Fibroblast of the aortic adventitia (primary cell): ENCODE data around the gene CLCN5. TPM values are rescaled to one million over a fixed set of nuclear protein-coding genes. Genes with fewer than 3 reads are reported as not detected.

Experiments used
- DNase-seq: peaks from one replicate; pipeline ENCODE4 v3.0.0-alpha.2; 2010; ENCODE audit warnings: low read depth
- H3K4me3 ChIP-seq: 2 replicates; pipeline ENCODE4 v1.5.1; 2011; ENCODE audit warnings: low read depth, mild to moderate bottlenecking, control low read depth, low read length, moderate library complexity
- total RNA-seq: library from RNA; depleted of rRNA; stranded (reverse); fragments of >200 nt; gene quantifications from 2 replicates; pipeline ENCODE4 v1.2.3, GENCODE V29; 2012; ENCODE audit warnings: low replicate concordance
- TF ChIP-seq, protein P1 (sequence below): IDR thresholded peaks from 2 replicates; pipeline ENCODE4 v1.5.1; 2011; ENCODE audit warnings: mild to moderate bottlenecking, low read length, control low read depth, inconsistent platforms; ENCODE audit not compliant: insufficient read depth

CLCN5 gene
- total RNA-seq, 1 donor: 13.5 TPM

DNA sequence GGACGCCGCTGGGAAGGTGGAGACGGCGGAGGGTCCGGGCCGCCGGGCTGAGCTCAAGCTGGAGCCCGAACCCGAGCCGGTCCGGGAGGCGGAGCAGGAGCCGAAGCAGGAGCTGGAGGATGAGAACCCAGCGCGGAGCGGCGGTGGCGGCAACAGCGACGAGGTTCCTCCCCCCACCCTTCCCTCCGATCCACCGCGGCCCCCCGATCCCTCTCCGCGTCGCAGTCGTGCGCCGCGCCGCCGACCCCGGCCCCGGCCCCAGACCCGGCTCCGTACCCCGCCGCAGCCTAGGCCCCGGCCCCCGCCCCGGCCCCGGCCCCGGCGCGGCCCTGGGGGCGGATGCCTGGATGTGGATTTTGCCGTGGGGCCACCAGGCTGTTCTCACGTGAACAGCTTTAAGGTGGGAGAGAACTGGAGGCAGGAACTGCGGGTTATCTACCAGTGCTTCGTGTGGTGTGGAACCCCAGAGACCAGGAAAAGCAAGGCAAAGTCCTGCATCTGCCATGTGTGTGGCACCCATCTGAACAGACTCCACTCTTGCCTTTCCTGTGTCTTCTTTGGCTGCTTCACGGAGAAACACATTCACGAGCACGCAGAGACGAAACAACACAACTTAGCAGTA is 42.6 kb upstream of the CLCN5 start:
- H3K4me3 ChIP-seq: peak overlapping the region; percentile 69
- TF ChIP-seq, protein P1, sequence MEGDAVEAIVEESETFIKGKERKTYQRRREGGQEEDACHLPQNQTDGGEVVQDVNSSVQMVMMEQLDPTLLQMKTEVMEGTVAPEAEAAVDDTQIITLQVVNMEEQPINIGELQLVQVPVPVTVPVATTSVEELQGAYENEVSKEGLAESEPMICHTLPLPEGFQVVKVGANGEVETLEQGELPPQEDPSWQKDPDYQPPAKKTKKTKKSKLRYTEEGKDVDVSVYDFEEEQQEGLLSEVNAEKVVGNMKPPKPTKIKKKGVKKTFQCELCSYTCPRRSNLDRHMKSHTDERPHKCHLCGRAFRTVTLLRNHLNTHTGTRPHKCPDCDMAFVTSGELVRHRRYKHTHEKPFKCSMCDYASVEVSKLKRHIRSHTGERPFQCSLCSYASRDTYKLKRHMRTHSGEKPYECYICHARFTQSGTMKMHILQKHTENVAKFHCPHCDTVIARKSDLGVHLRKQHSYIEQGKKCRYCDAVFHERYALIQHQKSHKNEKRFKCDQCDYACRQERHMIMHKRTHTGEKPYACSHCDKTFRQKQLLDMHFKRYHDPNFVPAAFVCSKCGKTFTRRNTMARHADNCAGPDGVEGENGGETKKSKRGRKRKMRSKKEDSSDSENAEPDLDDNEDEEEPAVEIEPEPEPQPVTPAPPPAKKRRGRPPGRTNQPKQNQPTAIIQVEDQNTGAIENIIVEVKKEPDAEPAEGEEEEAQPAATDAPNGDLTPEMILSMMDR: no peak
- no peak for DNase-seq

DNA sequence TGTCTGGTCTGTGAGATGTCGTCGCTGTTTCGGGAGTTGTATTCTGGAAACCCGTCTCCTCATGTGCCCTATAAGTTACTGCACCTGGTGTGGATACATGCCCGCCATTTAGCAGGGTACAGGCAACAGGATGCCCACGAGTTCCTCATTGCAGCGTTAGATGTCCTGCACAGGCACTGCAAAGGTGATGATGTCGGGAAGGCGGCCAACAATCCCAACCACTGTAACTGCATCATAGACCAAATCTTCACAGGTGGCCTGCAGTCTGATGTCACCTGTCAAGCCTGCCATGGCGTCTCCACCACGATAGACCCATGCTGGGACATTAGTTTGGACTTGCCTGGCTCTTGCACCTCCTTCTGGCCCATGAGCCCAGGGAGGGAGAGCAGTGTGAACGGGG is 41.7 kb upstream of the CLCN5 start:
- DNase-seq: no peak
- TF ChIP-seq, protein P1: no peak
- H3K4me3 ChIP-seq: no peak overlapping the region

DNA sequence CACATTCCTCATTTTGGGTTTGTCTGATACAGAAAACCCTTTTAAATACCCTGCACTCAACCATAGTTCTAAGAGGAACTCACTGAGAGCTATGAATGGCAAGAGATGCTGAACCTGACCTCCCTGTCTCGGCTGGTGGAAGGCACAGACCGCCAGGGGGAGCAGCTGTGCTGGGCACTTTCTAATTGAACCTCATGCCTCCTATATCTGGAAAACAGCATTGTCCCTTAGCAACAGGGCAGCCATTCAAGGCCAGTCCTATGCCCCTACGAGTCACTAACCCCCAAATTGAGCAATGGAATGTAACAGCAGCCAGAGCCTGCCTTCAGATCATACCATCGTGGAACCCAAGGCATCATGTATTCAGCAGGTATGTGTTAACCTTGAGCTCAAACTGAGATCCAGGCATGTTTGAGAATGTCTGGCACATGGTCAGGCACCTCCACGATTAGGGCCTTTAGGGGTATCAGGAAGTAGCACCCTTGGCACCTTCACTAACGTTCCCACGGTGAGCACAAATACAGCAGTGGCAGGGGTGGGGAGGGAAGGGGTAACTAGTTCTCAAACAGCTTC is 38.0 kb upstream of the CLCN5 start:
- DNase-seq: peak; percentile 53
- no peak overlapping the region for H3K4me3 ChIP-seq
- TF ChIP-seq, protein P1: peak; percentile 86

DNA sequence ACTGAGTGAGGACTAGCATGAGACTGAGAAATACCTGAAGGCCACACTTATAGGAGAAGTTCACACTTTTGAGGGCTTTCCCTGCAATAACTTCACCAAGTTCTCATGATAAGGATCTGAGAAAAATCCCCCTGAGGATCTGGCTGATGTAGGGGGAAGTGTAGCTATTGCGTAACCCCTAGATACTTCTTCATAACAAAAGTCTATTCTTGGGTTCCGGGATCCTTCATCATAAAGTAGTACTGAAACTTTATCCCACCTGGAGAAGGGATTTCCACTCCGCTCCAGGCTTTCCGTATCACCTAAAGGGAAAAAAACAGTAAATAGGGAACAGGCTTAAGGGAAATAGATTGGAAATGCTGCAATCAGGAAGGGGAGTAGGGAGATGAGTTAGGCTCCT is 29.9 kb upstream of the CLCN5 start:
- TF ChIP-seq, protein P1: no peak
- no peak for DNase-seq

DNA sequence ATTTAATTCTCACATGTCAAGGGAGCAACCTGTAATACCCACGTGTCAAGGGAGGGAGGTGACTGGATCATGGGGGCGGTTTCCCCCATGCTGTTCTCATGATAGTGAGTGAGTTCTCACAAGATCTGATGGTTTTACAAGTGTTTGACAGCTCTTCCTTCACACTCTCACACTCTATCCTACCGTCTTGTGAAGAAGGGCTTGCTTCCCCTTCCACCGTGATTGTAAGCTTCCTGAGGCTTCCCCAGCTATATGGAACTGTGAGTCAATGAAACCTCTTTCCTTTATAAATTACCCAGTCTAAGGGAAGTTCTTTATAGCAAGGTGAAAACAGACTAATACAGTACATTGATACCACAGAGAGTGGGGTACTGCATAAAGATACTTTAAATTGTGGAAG is 25.4 kb upstream of the CLCN5 start:
- TF ChIP-seq, protein P1: no peak
- no peak for DNase-seq
- no peak overlapping the region for H3K4me3 ChIP-seq

More for the DNA sequence above, 29.9 kb upstream of the CLCN5 start:
- H3K4me3 ChIP-seq: no peak overlapping the region

DNA sequence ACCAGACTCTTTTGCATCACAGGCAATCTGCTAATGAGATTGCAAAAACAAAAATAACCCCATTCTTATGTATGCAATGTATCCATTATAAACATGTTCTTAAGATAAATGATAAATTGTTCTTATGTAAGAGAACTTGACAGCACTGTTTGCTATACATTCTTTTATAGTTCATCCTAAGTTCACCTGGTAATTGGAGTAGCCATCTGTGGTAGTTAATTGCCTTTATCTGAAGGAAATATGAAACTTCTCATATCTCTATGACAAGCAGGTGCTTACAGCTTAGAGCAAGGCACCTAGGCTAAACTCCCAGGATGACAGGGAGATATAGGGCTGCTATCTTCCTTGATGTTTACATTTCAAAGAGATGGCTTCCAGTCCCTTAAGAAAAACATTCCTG is 21.3 kb upstream of the CLCN5 start:
- no peak overlapping the region for H3K4me3 ChIP-seq
- DNase-seq: no peak
- TF ChIP-seq, protein P1: no peak

DNA sequence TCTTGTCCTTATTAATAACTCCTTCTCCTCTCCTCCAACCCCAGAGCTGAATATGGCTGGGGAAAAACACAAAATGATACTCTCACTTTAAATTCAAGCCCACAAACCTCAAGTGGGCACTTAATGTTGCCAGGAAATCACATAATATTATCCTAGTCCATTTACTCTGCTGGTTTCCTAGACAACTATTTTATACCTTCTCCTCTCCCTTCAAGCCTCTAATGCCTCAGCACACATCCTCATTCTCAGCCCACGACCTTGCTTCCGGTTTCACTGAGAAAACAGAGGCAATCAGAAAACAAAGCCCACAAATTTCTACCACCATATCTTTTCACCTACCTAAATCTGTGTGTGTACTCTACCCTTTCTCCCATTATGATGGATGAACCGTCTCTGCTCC is 12.1 kb upstream of the CLCN5 start:
- DNase-seq: no peak
- H3K4me3 ChIP-seq: no peak overlapping the region
- TF ChIP-seq, protein P1: no peak
